A673 (cell line): ENCODE measurements around the gene ATP8A1. TPM values are rescaled to one million over a fixed set of nuclear protein-coding genes. Genes with fewer than 3 reads are reported as not detected.
"Not testable (repeated sequence)": the region's sequence is repeated elsewhere in the genome, so short reads cannot be mapped to it uniquely, and the experiment has no call there.

Experiments
- BruUV-seq: library from RNA; stranded (reverse); fragments of 400-500 nt; replicated peaks from 2 replicates; lab custom pipeline; 2021; lab: Mats Ljungman, UMichigan
- CTCF ChIA-PET: fragments of 300-600 bp; sonication (Branson Sonifier 250); formaldehyde crosslinking; loops from one replicate; lab custom pipeline; 2022; ENCODE audit warnings: antibody characterized with exemption; lab: Charles Lee
- POLR2A ChIA-PET: fragments of 300-600 bp; sonication (Branson Sonifier 250); formaldehyde crosslinking; loops from one replicate; lab custom pipeline; 2022; ENCODE audit warnings: antibody characterized with exemption; ENCODE audit not compliant: low non-redundant PET; lab: Charles Lee
- DNase-seq: peaks from one replicate; pipeline ENCODE4 v3.0.0-alpha.2; 2015; ENCODE audit warnings: low spot score
- H3K27ac ChIP-seq: fragments of 200-600 bp; sonication (generic); 2 replicates; pipeline ENCODE4 v1.5.1; 2016; ENCODE audit warnings: mixed run types, low read depth, mild to moderate bottlenecking, mixed read lengths, antibody characterized with exemption, low read length; ENCODE audit not compliant: poor library complexity, severe bottlenecking
- H3K27me3 ChIP-seq: fragments of 200-600 bp; sonication (generic); replicated peaks from 2 replicates; pipeline ENCODE4 v1.6.1; 2017; ENCODE audit warnings: mixed run types, low read depth, mild to moderate bottlenecking, mixed read lengths, antibody characterized with exemption, low read length; ENCODE audit not compliant: insufficient read depth, poor library complexity
- H3K36me3 ChIP-seq: fragments of 200-600 bp; sonication (generic); 2 replicates; pipeline ENCODE4 v1.6.1; 2016; ENCODE audit warnings: mixed run types, mild to moderate bottlenecking, mixed read lengths, antibody characterized with exemption, low read length; ENCODE audit not compliant: insufficient read depth, poor library complexity, severe bottlenecking
- H3K4me1 ChIP-seq: fragments of 200-600 bp; sonication (generic); 2 replicates; pipeline ENCODE4 v1.6.1; 2017; ENCODE audit warnings: mixed run types, mild to moderate bottlenecking, mixed read lengths, antibody characterized with exemption, low read length; ENCODE audit not compliant: insufficient read depth, poor library complexity, severe bottlenecking
- H3K4me3 ChIP-seq: fragments of 200-600 bp; sonication (generic); 2 replicates; pipeline ENCODE4 v1.5.1; 2016; ENCODE audit warnings: low read depth, mixed run types, mild to moderate bottlenecking, mixed read lengths, low read length; ENCODE audit not compliant: poor library complexity, severe bottlenecking
- H3K9me3 ChIP-seq: fragments of 200-600 bp; sonication (generic); 2 replicates; pipeline ENCODE4 v1.6.1; 2016; ENCODE audit warnings: mixed run types, low read depth, mild to moderate bottlenecking, mixed read lengths, antibody characterized with exemption, low read length; ENCODE audit not compliant: poor library complexity, severe bottlenecking
- EZH2 ChIP-seq: fragments of 200-600 bp; sonication (generic); IDR thresholded peaks from 2 replicates; pipeline ENCODE4 v1.6.1; 2017; ENCODE audit warnings: borderline replicate concordance, low read depth, mild to moderate bottlenecking, mixed read lengths, antibody characterized with exemption, low read length; ENCODE audit not compliant: poor library complexity, severe bottlenecking
- intact Hi-C: fragments of 100-400 bp; cut with micrococcal nuclease; formaldehyde crosslinking; loops from one replicate; pipeline ENCODE4 v1.10.0; 2022; ENCODE audit not compliant: unreplicated experiment
- total RNA-seq: library from RNA; stranded (reverse); gene quantifications from 2 replicates; pipeline ENCODE4 v1.2.3, GENCODE V29; 2021
- TF ChIP-seq, protein P1 (sequence below): fragments of 300-800, 200-600 bp; sonication (generic); conservative IDR thresholded peaks from 2 replicates; pipeline ENCODE4 v1.5.1; 2017; ENCODE audit warnings: low read depth, mild to moderate bottlenecking, antibody characterized with exemption, low read length, moderate library complexity, mixed read lengths

Gene ATP8A1
- total RNA-seq, 1 experiment from 2014 or later, result 0.28 TPM

DNA sequence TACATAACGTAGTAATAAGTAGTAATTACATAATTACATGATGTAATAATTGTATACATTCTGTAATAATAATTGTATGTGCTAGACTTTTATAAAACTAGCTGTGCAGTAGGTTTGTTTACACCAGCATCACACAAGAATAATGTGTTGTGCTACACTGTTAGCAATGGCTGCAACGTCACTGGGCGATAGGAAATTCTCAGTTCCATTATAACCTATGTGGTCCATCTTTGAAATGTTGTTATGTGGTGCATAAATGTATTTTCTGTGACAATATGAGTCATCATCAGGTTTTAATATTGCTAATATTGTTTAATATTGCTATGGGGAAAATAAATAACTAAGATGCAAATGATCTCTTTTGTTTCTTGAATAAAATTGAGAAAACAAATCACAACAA lies 46.0 kb upstream of the ATP8A1 start:
- POLR2A ChIA-PET, result no interaction called here
- Histone ChIP-seq H3K9me3 (no peaks in the 10 kb centered on the region), H3K4me1 (no peaks in the 10 kb centered on the region), H3K27me3 (no peaks in the 10 kb centered on the region), H3K27ac (no peak overlapping the region), H3K4me3 (no peak overlapping the region), H3K36me3 (no peaks in the 10 kb centered on the region)
- TF ChIP-seq EZH2, result no peak
- TF ChIP-seq, protein P1, sequence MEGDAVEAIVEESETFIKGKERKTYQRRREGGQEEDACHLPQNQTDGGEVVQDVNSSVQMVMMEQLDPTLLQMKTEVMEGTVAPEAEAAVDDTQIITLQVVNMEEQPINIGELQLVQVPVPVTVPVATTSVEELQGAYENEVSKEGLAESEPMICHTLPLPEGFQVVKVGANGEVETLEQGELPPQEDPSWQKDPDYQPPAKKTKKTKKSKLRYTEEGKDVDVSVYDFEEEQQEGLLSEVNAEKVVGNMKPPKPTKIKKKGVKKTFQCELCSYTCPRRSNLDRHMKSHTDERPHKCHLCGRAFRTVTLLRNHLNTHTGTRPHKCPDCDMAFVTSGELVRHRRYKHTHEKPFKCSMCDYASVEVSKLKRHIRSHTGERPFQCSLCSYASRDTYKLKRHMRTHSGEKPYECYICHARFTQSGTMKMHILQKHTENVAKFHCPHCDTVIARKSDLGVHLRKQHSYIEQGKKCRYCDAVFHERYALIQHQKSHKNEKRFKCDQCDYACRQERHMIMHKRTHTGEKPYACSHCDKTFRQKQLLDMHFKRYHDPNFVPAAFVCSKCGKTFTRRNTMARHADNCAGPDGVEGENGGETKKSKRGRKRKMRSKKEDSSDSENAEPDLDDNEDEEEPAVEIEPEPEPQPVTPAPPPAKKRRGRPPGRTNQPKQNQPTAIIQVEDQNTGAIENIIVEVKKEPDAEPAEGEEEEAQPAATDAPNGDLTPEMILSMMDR, result no peak
- intact Hi-C loops, result no loop called here
- DNase-seq, result no peak
- CTCF ChIA-PET, result no interaction called here
- no TSS peak for BruUV-seq

- H3K27me3 ChIP-seq, H3K4me1 ChIP-seq, intact Hi-C loops, H3K4me3 ChIP-seq, DNase-seq, CTCF ChIA-PET, H3K27ac ChIP-seq, POLR2A ChIA-PET, H3K9me3 ChIP-seq, H3K36me3 ChIP-seq, BruUV-seq: not testable (repeated sequence)
Measured at GRCh38 chr4:42701780-42702179, 44.9 kb upstream of the ATP8A1 start.

DNA sequence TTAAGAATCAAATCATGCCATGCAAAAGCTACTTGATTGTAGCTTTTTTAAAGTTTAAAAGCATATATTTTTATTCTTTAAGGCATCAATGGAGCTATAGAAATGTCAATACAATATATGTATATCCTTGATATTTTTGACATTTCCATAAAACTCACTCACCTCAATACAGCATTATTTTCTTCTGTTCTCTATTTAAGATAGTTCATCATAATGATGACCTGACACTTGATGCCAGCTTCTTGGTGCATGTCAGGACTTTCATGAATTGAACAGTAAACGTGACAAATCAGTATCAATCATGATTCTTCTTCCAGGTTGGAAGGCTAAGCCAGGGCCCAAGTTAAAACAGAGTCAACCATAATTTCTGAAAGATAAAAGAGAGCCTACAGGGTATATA lies 33.6 kb upstream of the ATP8A1 start:
- Histone ChIP-seq H3K4me3 (no peak overlapping the region), H3K27ac (no peak overlapping the region), H3K9me3 (no peaks in the 10 kb centered on the region), H3K27me3 (no peaks in the 10 kb centered on the region), H3K4me1 (no peaks in the 10 kb centered on the region), H3K36me3 (no peaks in the 10 kb centered on the region)
- ChIA-PET CTCF (no interaction called here), POLR2A (no interaction called here)
- no peak for TF ChIP-seq EZH2
- TF ChIP-seq, protein P1, result no peak
- intact Hi-C loops, result no loop called here
- no TSS peak for BruUV-seq
- DNase-seq, result no peak

DNA sequence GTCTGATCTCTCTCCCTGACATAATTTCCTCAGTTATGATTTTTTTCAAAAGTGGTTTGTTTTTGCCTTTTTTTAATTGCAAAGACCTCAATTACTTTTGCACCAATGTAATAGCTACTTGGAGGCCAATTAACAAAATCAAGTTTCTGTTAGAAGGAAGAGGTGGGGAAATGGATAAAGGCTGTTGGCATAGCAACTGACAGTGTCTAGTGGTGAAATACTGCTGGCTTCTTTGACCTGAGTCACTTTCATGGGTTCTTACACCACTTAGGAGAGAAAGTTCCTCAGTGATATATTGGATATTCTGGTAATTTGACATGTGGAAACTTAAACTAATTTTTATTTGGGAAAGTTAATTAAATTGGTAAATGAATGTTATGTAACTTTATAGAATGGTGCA lies 26.5 kb upstream of the ATP8A1 start:
- ChIA-PET POLR2A (no interaction called here), CTCF (no interaction called here)
- Histone ChIP-seq H3K27me3 (no peaks in the 10 kb centered on the region), H3K4me3 (no peak overlapping the region), H3K36me3 (no peaks in the 10 kb centered on the region), H3K9me3 (no peaks in the 10 kb centered on the region), H3K4me1 (no peaks in the 10 kb centered on the region), H3K27ac (no peak overlapping the region)
- intact Hi-C loops, result no loop called here
- BruUV-seq, result no TSS peak
- no peak for TF ChIP-seq EZH2
- TF ChIP-seq, protein P1, result no peak
- no peak for DNase-seq
